Neural cell (in vitro differentiated cells): Measurements from ENCODE around the gene RAB40C. TPM values are rescaled to one million over a fixed set of nuclear protein-coding genes. Genes with fewer than 3 reads are reported as not detected.

Experiments
- H2AFZ ChIP-seq: fragments of 200-600, 300-800 bp; sonication (generic), shearing (Covaris generic); 2 replicates; pipeline ENCODE4 v1.6.0; 2014; ENCODE audit warnings: low read depth, mild to moderate bottlenecking, antibody characterized with exemption, low read length, moderate library complexity
- H3F3A ChIP-seq: fragments of 200-600 bp; shearing (Covaris generic); 2 replicates; pipeline ENCODE4 v1.6.1; 2016; ENCODE audit warnings: mild to moderate bottlenecking, moderate library complexity, mixed read lengths, antibody characterized with exemption, low read length; ENCODE audit not compliant: insufficient read depth, poor library complexity, severe bottlenecking
- H3K27ac ChIP-seq: fragments of 200-600, 300-800 bp; sonication (generic), shearing (Covaris generic); 2 replicates; pipeline ENCODE4 v1.5.1; 2014; ENCODE audit warnings: mild to moderate bottlenecking, low read length, moderate library complexity
- H3K27me3 ChIP-seq: fragments of 300-800, 200-600 bp; sonication (generic), shearing (Covaris generic); 2 replicates; pipeline ENCODE4 v1.6.0; 2014; ENCODE audit warnings: mild to moderate bottlenecking, low read depth, low read length, moderate library complexity; ENCODE audit not compliant: insufficient read depth
- H3K36me3 ChIP-seq: fragments of 300-800, 200-600 bp; sonication (generic), shearing (Covaris generic); 2 replicates; pipeline ENCODE4 v1.5.1; 2014; ENCODE audit warnings: mild to moderate bottlenecking, antibody characterized with exemption, low read length, moderate library complexity; ENCODE audit not compliant: insufficient read depth
- H3K4me2 ChIP-seq: fragments of 300-800, 200-600 bp; sonication (generic), shearing (Covaris generic); 2 replicates; pipeline ENCODE4 v1.6.0; 2014; ENCODE audit warnings: mild to moderate bottlenecking, low read length
- H3K4me3 ChIP-seq: fragments of 300-800, 200-600 bp; sonication (generic), shearing (Covaris generic); 2 replicates; pipeline ENCODE4 v1.5.1; 2014; ENCODE audit warnings: mild to moderate bottlenecking, low read length, moderate library complexity
- H3K79me2 ChIP-seq: fragments of 200-600 bp; shearing (Covaris generic); replicated peaks from 2 replicates; pipeline ENCODE4 v1.6.0; 2014; ENCODE audit warnings: mild to moderate bottlenecking, low read length, moderate library complexity; ENCODE audit not compliant: insufficient read depth
- H3K9ac ChIP-seq: fragments of 300-800, 200-600 bp; sonication (generic), shearing (Covaris generic); 2 replicates; pipeline ENCODE4 v1.6.1; 2016; ENCODE audit warnings: mild to moderate bottlenecking, low read length, mixed read lengths
- H3K9me2 ChIP-seq: fragments of 200-600 bp; shearing (Covaris generic); 2 replicates; pipeline ENCODE4 v1.6.1; 2016; ENCODE audit warnings: mild to moderate bottlenecking, low read length, mixed read lengths; ENCODE audit not compliant: insufficient read depth
- H3K9me3 ChIP-seq: fragments of 200-600, 300-800 bp; sonication (generic), shearing (Covaris generic); 2 replicates; pipeline ENCODE4 v1.6.1; 2016; ENCODE audit warnings: mild to moderate bottlenecking, mixed run types, low read length, moderate library complexity, mixed read lengths
- H4K20me1 ChIP-seq: fragments of 200-600 bp; shearing (Covaris generic); 2 replicates; pipeline ENCODE4 v1.6.1; 2016; ENCODE audit warnings: mild to moderate bottlenecking, mixed run types; ENCODE audit not compliant: insufficient read depth
- CTCF ChIP-seq: fragments of 450-650 bp; IDR thresholded peaks from 2 replicates; pipeline ENCODE4 v1.5.1; 2014; ENCODE audit warnings: antibody characterized with exemption, mild to moderate bottlenecking, moderate library complexity; ENCODE audit not compliant: poor library complexity, severe bottlenecking
- EP300 ChIP-seq: fragments of 450-650 bp; conservative IDR thresholded peaks from 2 replicates; pipeline ENCODE4 v1.6.1; 2014; ENCODE audit warnings: antibody characterized with exemption, mild to moderate bottlenecking, moderate library complexity; ENCODE audit not compliant: poor library complexity, severe bottlenecking
- EZH2 ChIP-seq: fragments of 200-600, 300-800 bp; shearing (Covaris generic), sonication (generic); IDR thresholded peaks from 2 replicates; pipeline ENCODE4 v1.6.1; 2014; ENCODE audit warnings: antibody characterized with exemption, low read length, borderline replicate concordance, mild to moderate bottlenecking; ENCODE audit not compliant: insufficient read depth, poor library complexity, severe bottlenecking
- MXI1 ChIP-seq: fragments of 450-650 bp; conservative IDR thresholded peaks from 2 replicates; pipeline ENCODE4 v1.6.1; 2014; ENCODE audit warnings: antibody characterized with exemption, mild to moderate bottlenecking; ENCODE audit not compliant: poor library complexity, severe bottlenecking
- POLR2AphosphoS5 ChIP-seq: IDR thresholded peaks from 2 replicates; pipeline ENCODE4 v1.6.1; 2012
- RAD21 ChIP-seq: fragments of 450-650 bp; conservative IDR thresholded peaks from 2 replicates; pipeline ENCODE4 v1.6.1; 2014; ENCODE audit warnings: antibody characterized with exemption, mild to moderate bottlenecking, moderate library complexity
- REST ChIP-seq: IDR thresholded peaks from 2 replicates; pipeline ENCODE4 v1.6.1; 2012; ENCODE audit warnings: borderline replicate concordance
- SMC3 ChIP-seq: fragments of 450-650 bp; conservative IDR thresholded peaks from 2 replicates; pipeline ENCODE4 v1.6.1; 2014; ENCODE audit warnings: antibody characterized with exemption, mild to moderate bottlenecking, moderate library complexity; ENCODE audit not compliant: poor library complexity
- TAF1 ChIP-seq: IDR thresholded peaks from 2 replicates; pipeline ENCODE4 v1.6.1; 2012; ENCODE audit warnings: low read depth
- polyA plus RNA-seq: library from polyadenylated mRNA; depleted of rRNA; stranded (reverse); fragments of >200 nt; gene quantifications from 2 replicates; pipeline ENCODE4 v1.2.3, GENCODE V29; 2014

Gene RAB40C
- polyA plus RNA-seq, 1 donor from 2014 or later, result 40.7 TPM

DNA sequence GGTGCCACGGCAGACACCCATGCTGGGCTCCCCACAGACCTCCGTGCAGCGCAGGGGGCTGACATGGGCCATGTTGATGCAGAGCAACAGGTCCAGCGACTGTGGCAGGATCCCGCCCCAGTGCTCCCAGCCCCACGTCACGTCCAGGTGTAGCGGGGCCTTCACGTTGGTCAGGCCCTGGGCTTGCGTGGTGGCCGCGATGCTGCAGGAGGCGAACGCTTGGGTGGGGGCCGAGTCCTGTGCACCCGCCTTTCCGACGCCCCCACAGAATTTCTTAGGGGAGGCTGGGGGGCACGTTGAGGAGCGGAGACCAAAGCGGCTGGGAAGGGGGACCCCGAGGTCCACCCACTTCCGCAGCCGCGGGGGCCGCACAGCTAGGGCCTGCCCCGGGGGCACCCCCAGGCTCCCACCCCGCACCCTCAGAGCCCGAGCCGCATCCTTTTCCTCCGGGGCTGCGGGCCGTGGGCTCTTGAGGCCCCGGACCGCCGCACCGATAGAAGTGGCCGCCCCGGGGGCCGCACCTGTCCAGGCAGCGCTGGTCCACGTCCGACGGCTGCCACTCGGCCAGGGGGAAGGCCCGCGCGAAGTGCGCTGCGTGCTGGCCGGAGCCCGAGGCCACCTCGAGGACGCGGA lies 45.8 kb downstream of the RAB40C start:
- peak overlapping the region; percentile 94 for H3K4me3 ChIP-seq
- no peaks in the 10 kb centered on the region for H3F3A ChIP-seq
- H2AFZ ChIP-seq, result no peak overlapping the region
- no peaks in the 10 kb centered on the region for H3K27me3 ChIP-seq
- no peak overlapping the region for H3K4me2 ChIP-seq
- H3K9me2 ChIP-seq, result no peaks in the 10 kb centered on the region
- TF ChIP-seq CTCF, result no peak
- no peak for TF ChIP-seq EZH2
- no peak for TF ChIP-seq EP300
- no peak for TF ChIP-seq MXI1
- TF ChIP-seq TAF1, result no peak
- H3K9me3 ChIP-seq, result no peaks in the 10 kb centered on the region
- no peaks in the 10 kb centered on the region for H3K36me3 ChIP-seq
- H3K9ac ChIP-seq, result peak overlapping the region; percentile 87
- H3K79me2 ChIP-seq, result no peaks in the 10 kb centered on the region
- H4K20me1 ChIP-seq, result no peaks in the 10 kb centered on the region
- peak overlapping the region; percentile 93 for H3K27ac ChIP-seq

DNA sequence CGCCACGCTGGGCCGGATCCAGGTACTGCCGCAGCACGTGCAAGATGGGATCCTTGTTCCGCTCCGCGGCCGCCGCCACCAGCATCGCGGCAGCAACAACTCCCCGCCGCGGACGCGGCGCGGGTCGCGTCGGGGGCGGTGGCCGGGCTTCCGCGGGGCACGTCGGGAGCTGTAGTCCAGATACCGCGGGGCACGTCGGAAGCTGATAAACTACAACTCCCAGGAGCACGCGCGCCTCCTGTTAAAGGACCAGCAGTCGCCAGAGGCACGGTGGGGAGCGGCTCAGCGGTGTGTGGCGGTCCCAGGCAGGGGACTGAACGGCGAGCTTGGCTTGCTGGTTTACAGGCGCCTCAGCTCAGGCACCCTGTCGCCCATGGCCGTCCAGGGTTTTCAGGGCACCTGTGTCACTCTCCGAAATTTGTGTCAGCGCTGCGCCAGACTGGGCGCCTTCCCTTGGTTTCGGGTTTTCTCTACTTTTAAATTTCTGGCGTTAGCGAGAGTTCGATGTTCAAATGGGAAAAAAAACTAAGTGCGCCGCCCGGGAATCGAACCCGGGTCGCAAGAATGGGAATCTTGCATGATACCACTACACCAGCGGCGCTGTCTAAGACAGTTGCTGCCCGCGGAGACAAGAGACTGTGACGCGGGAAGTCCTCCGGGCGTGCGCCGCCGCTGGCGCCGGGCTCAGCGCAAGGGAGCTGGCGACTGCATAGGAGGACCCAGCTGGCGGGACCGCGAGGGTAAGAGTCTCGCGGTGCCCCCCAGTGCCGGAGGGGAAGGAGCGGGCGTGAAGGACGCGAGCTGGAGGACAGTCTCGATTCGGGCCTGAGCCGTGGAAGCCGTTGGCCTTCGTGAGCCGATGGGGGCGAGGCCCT lies 46.6 kb downstream of the RAB40C start, which contains the start of gene METTL26:
METTL26 (minus strand) TSS at position 100 of the 875 bp plus-strand sequence; CDS start at position 85, 15 bp downstream.
- H3K9ac ChIP-seq, result peak within 1 kb of the TSS; percentile 87
- no peaks in the 10 kb centered on the region for H3K9me3 ChIP-seq
- TF ChIP-seq MXI1, result peak; percentile 98
- TF ChIP-seq SMC3, result no peak
- peak; percentile 28 for TF ChIP-seq EP300
- TF ChIP-seq EZH2, result no peak
- no peak for TF ChIP-seq TAF1
- peak; percentile 53 for TF ChIP-seq RAD21
- peak; percentile 58 for TF ChIP-seq POLR2AphosphoS5
- peak; percentile 54 for TF ChIP-seq CTCF
- TF ChIP-seq REST, result peak; percentile 40
- peak within 1 kb of the TSS; percentile 93 for H3K27ac ChIP-seq
- no peaks in the 10 kb centered on the region for H4K20me1 ChIP-seq
- H2AFZ ChIP-seq, result no peak within 1 kb of the TSS
- H3K79me2 ChIP-seq, result no peaks in the 10 kb centered on the region
- H3K27me3 ChIP-seq, result no peaks in the 10 kb centered on the region
- H3K4me3 ChIP-seq, result peak within 1 kb of the TSS; percentile 94
- peak within 1 kb of the TSS; percentile 58 for H3K4me2 ChIP-seq
- H3K9me2 ChIP-seq, result no peaks in the 10 kb centered on the region
- H3K36me3 ChIP-seq, result no peaks in the 10 kb centered on the region
- no peaks in the 10 kb centered on the region for H3F3A ChIP-seq
